Measurements from ENCODE around the gene NUB1.

DNA sequence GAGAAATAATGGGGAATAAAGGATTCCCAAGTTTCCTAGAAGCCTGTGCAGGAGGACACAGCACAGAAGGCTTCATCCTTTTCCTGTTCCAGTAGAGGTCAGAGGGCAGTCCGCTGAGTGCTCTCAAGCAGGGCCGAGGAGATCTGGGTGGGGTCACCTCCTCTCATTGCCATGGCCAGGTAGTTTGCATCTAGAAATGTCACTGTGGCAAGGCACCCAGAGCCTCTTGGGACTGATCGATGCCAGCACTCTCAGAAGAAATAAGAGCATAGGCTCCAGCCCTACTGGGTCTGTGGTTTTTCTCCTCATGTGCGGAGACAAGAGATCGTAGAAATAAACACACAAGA lies 7.9 kb downstream of the NUB1 start:
- no peak for TF ChIP-seq NFRKB (IDR thresholded peaks at IDR 0.05)
- no peak for TF ChIP-seq SP1 (IDR thresholded peaks at IDR 0.05)
- no peak for TF ChIP-seq ELF4 (IDR thresholded peaks at IDR 0.05)

Data from HEK293T (cell line).